ENCODE measurements around the gene USP48. TPM values are rescaled to one million over a fixed set of nuclear protein-coding genes. Genes with fewer than 3 reads are reported as not detected.

USP48 gene
- total and polyA plus RNA-seq, 2 of the 4 experiments (the other 2 are of a cell fraction), result 24.7 to 25.0 TPM

DNA sequence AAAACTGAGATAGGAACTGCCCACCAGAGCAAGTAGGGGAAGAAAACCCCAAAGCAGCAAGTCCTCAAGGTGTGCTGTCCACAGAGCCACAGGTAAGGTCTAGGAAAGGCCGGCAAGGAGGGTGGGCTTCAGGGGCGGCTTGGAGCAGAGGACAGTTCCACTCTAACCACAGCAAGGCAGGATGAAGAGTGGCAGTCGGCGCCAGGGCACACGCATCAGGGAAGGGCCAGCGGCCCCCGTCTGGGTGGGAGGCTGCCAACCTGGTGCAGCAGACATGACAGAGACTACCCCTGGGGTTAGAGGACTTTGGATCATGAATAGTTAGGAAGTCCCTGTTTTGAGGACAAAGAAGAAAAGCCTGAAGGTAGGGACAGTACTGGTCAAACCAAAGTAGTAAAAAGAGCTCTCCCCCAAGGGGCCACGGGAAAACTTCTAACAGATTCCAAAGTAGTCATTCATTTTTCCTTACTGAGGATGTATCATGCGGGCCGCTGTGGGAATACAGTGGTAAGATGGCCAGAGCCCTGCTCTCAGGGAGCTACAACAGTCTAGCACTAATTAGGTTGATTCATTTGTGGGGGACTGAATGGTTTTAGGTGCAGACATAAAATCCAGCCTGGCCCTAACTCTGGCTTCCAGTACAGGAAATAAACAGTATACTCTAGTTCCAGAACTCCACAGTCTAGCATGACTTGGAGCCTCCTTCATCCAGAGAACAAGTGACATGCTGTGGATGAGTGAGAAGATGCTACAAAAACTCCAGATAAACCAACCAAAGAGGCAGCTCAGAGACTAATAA, 110.3 kb downstream of the USP48 start:
- Histone ChIP-seq H3K9ac (ENCODE audit: low read depth, low read length) (no peak overlapping the region), H3K4ac (ENCODE audit: low read depth, low read length) (no peak overlapping the region), H2BK120ac (ENCODE audit: low read depth, low read length) (no peak overlapping the region), H3K14ac (replicated peaks; ENCODE audit: low read depth, low read length) (no peak overlapping the region), H3K23ac (ENCODE audit: low read depth, low read length) (no peak overlapping the region; the same call in 1 of the 2 replicates), H3K4me3 (ENCODE audit: insufficient read depth, low read depth, low read length) (no peak overlapping the region), H3K79me1 (ENCODE audit: low read depth in 1 of 2, low read length in 2 of 2) (no peaks in the 10 kb centered on the region), H2AFZ (replicated peaks; ENCODE audit: low read length, poor library complexity) (no peak overlapping the region), H3K36me3 (ENCODE audit: control insufficient read depth, insufficient read depth, low read length) (no peaks in the 10 kb centered on the region; the same call in 1 of the 2 replicates), H3K56ac (ENCODE audit: extremely low read depth, insufficient read depth, low read length) (no peak overlapping the region), H3K27ac (ENCODE audit: insufficient read depth, low read length) (no peak overlapping the region), H4K5ac (ENCODE audit: low read depth, low read length) (no peak overlapping the region), H2BK20ac (ENCODE audit: low read depth, low read length) (no peak overlapping the region), H3K4me1 (ENCODE audit: control insufficient read depth, insufficient read depth, low read length) (peaks cover 4% of the 10 kb centered on the region; the same call in 1 of the 2 replicates), H3K9me1 (ENCODE audit: insufficient read depth, low read length) (0 out of 2 replicates have a peak, but pooled peaks cover 3% of the 10 kb centered on the region), H4K20me1 (ENCODE audit: insufficient read depth, low read length) (peaks cover 20% of the 10 kb centered on the region; the same call in 1 of the 2 replicates), H3K18ac (ENCODE audit: low read depth, low read length) (no peak overlapping the region), H2BK15ac (ENCODE audit: low read depth, low read length) (no peak overlapping the region), H4K91ac (ENCODE audit: insufficient read depth, low read depth, low read length) (no peak overlapping the region), H3K9me3 (ENCODE audit: control insufficient read depth, insufficient read depth, low read length) (no peaks in the 10 kb centered on the region), H2AK5ac (ENCODE audit: low read depth, low read length) (no peak overlapping the region), H3K4me2 (ENCODE audit: low read depth, low read length) (no peak overlapping the region), H2AK9ac (replicated peaks; ENCODE audit: low read depth, low read length, poor library complexity) (no peak overlapping the region), H4K8ac (ENCODE audit: low read depth in 2 of 2, low read length in 2 of 2) (no peak overlapping the region), H2BK5ac (ENCODE audit: low read depth, low read length, poor library complexity, severe bottlenecking) (no peak overlapping the region), H3K27me3 (ENCODE audit: control insufficient read depth, insufficient read depth, low read length) (peaks cover 36% of the 10 kb centered on the region)
- whole genome bisulfite sequencing, 2 experiments (ENCODE audit: extremely low coverage in 2 of 2, insufficient read length in 1 of 2), result 87% methylated on average over 4 of the region's 10 CpGs; no CpG with 5 or more reads in 1 of the 2 experiments
- CTCF ChIA-PET, result no interaction called here
- dilution Hi-C loops (cut with HindIII; ENCODE audit: low sequenced_read_pairs, unreplicated experiment), result no loop called here
- no TSS peak for BruUV-seq (replicated peaks)
- DNase-seq (peak; percentile 32), ATAC-seq (ENCODE audit: low read depth) (peak; percentile 6)
- in situ Hi-C loops (cut with MboI; ENCODE audit: low sequenced_read_pairs), result no loop called here
- intact Hi-C loops (cut with micrococcal nuclease), result no loop called here
- POLR2A ChIA-PET (ENCODE audit: unreplicated experiment), result interaction anchor here (0.5 kb wide), 1 partner anchor 1521 kb away, joined by 3 read pairs; no protein-coding TSS in a partner anchor
- TF ChIP-seq MXI1 (IDR thresholded peaks at IDR 0.05; ENCODE audit: borderline replicate concordance, low read depth, low read length) (no peak), BHLHE40 (IDR thresholded peaks at IDR 0.05; ENCODE audit: low read depth, low read length) (no peak), ELK1 (IDR thresholded peaks at IDR 0.05; ENCODE audit: borderline replicate concordance, low read depth, low read length) (no peak), MAZ (IDR thresholded peaks at IDR 0.05; ENCODE audit: borderline replicate concordance, low read depth, low read length) (no peak), RCOR1 (IDR thresholded peaks at IDR 0.05; ENCODE audit: insufficient replicate concordance, low read length) (no peak), SMC3 (IDR thresholded peaks at IDR 0.05; ENCODE audit: low read depth, low read length) (no peak), CHD1 (IDR thresholded peaks at IDR 0.05; ENCODE audit: low read depth, low read length) (no peak), USF2 (IDR thresholded peaks at IDR 0.05; ENCODE audit: low read depth, low read length) (no peak), FOS (IDR thresholded peaks at IDR 0.05; ENCODE audit: low read depth, low read length) (no peak), POLR2A (IDR thresholded peaks at IDR 0.05; ENCODE audit: low read depth, low read length) (no peak), CEBPB (IDR thresholded peaks at IDR 0.05; ENCODE audit: low read depth, low read length) (no peak), NFE2L2 (IDR thresholded peaks at IDR 0.05; ENCODE audit: low read depth, low read length) (no peak), MAFK (IDR thresholded peaks at IDR 0.05; ENCODE audit: low read depth, low read length) (no peak), RAD21 (IDR thresholded peaks at IDR 0.05; ENCODE audit: low read length) (no peak)
- TF ChIP-seq, protein P1, sequence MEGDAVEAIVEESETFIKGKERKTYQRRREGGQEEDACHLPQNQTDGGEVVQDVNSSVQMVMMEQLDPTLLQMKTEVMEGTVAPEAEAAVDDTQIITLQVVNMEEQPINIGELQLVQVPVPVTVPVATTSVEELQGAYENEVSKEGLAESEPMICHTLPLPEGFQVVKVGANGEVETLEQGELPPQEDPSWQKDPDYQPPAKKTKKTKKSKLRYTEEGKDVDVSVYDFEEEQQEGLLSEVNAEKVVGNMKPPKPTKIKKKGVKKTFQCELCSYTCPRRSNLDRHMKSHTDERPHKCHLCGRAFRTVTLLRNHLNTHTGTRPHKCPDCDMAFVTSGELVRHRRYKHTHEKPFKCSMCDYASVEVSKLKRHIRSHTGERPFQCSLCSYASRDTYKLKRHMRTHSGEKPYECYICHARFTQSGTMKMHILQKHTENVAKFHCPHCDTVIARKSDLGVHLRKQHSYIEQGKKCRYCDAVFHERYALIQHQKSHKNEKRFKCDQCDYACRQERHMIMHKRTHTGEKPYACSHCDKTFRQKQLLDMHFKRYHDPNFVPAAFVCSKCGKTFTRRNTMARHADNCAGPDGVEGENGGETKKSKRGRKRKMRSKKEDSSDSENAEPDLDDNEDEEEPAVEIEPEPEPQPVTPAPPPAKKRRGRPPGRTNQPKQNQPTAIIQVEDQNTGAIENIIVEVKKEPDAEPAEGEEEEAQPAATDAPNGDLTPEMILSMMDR (conservative IDR thresholded peaks at IDR 0.05; ENCODE audit: low read depth, low read length), result no peak

Data from IMR-90 (cell line).